Upper lobe of left lung (tissue), 6 donors: ENCODE data around the gene FAM110A. TPM values are rescaled to one million over a fixed set of nuclear protein-coding genes. Genes with fewer than 3 reads are reported as not detected.

Experiments used
- ATAC-seq, 2 donors: fragments of 200-7000 bp; cut with Tn5 transposase; one replicate each; pipeline ENCODE4 v1.9.1; 2022; ENCODE audit warnings: mild to moderate bottlenecking in 2 of 2, moderate library complexity in 2 of 2; ENCODE audit not compliant: low FRiP score in 2 of 2
- DNase-seq, 2 donors: peaks; one replicate each; pipeline ENCODE4 v3.0.0-alpha.2; 2019 to 2020
- H3K27ac ChIP-seq, 4 donors: fragments of 200-600 bp; sonication (generic); one replicate each; pipeline ENCODE4 v1.5.1; 2016 to 2019
- H3K27me3 ChIP-seq, 4 donors: fragments of 200-600 bp; sonication (generic); one replicate each; pipeline ENCODE4 v1.5.1; 2017 to 2019
- H3K36me3 ChIP-seq, 4 donors: fragments of 200-600 bp; sonication (generic); one replicate each; pipeline ENCODE4 v1.5.1; 2016 to 2019
- H3K4me1 ChIP-seq, 4 donors: fragments of 200-600 bp; sonication (generic); one replicate each; pipeline ENCODE4 v1.5.1; 2018 to 2019
- H3K4me3 ChIP-seq, 4 donors: fragments of 200-600 bp; sonication (generic); one replicate each; pipeline ENCODE4 v1.5.1; 2017 to 2019; ENCODE audit warnings: mild to moderate bottlenecking in 2 of 4, moderate library complexity in 1 of 4
- H3K9me3 ChIP-seq, 4 donors: fragments of 200-600 bp; sonication (generic); one replicate each; pipeline ENCODE4 v1.5.1; 2018 to 2019
- CTCF ChIP-seq, 6 experiments: fragments of 450-650 bp in 4 of 6; fragments of 200-600 bp in 2 of 6; sonication (generic) in 2 of 6; IDR thresholded peaks; one replicate each; pipeline ENCODE4 v1.5.1; 2016 to 2019; ENCODE audit warnings: antibody characterized with exemption in 6 of 6
- EP300 ChIP-seq, 4 donors: sonication (generic); formaldehyde crosslinking; IDR thresholded peaks; one replicate each; pipeline ENCODE4 v1.5.1; 2017; ENCODE audit warnings: antibody characterized with exemption in 4 of 4, control low read depth in 2 of 4
- POLR2A ChIP-seq, 4 donors: fragments of 450-650 bp; IDR thresholded peaks; one replicate each; pipeline ENCODE4 v1.5.1; 2016 to 2017; ENCODE audit warnings: antibody characterized with exemption in 4 of 4, mild to moderate bottlenecking in 2 of 4
- POLR2AphosphoS5 ChIP-seq, 2 donors: sonication (generic); formaldehyde crosslinking; IDR thresholded peaks; one replicate each; pipeline ENCODE4 v1.5.1; 2017; ENCODE audit warnings: antibody characterized with exemption in 2 of 2
- WGBS, 2 donors: methylation state at CpG; one replicate each; pipeline ENCODE4 v1.1.5; 2017 to 2018; 5-methylcytosine and 5-hydroxymethylcytosine counted together
- total RNA-seq, 6 donors: library from RNA; depleted of rRNA in 4 of 6; stranded (reverse); fragments of >200 nt in 4 of 6; gene quantifications; one replicate each; pipeline versions ENCODE4 v1.1.0 to v1.2.1, GENCODE V29; 2016 to 2021
- donor health status: DM: no; HTN: no; CAD: no; lungs with moderate emphysema.
- donor health status: DM: no; HTN: yes; CAD: no; lungs with severe emphysema.

Gene FAM110A
- total RNA-seq, 6 donors from 2014 or later = 13.2 to 27.9 (median 19.9) TPM

GRCh38 chr20:884983-885952 is 51.8 kb downstream of the FAM110A start:
- Histone ChIP-seq H3K27ac (no peak overlapping the region), H3K36me3 (no peaks in the 10 kb centered on the region), H3K4me3 (no peak overlapping the region), H3K9me3 (no peaks in the 10 kb centered on the region), H3K4me1 (peaks cover 0 to 8% (median 0%) of the 10 kb centered on the region in 4 donors), H3K27me3 (peaks cover 0 to 5% (median 0%) of the 10 kb centered on the region in 4 donors)
- TF ChIP-seq POLR2AphosphoS5 (IDR thresholded peaks at IDR 0.05) (no peak), EP300 (IDR thresholded peaks at IDR 0.05) (no peak), CTCF (IDR thresholded peaks at IDR 0.05) (no peak)
- WGBS, 2 donors = 18 to 28% methylated on average over 23 to 37 of the region's 41 CpGs
- DNase-seq (peak in 1 of 2 donors; percentile 89), ATAC-seq (peak in 1 of 2 donors; percentile 34)

- H3K36me3 ChIP-seq = no peaks in the 10 kb centered on the region
- no peak overlapping the region for H3K27ac ChIP-seq
- ATAC-seq (no peak), DNase-seq (no peak)
- peaks cover 0 to 5% (median 0%) of the 10 kb centered on the region in 4 donors for H3K27me3 ChIP-seq
- H3K4me1 ChIP-seq = peaks cover 0 to 11% (median 3%) of the 10 kb centered on the region in 4 donors
- H3K4me3 ChIP-seq = no peak overlapping the region
- 86 to 98% methylated on average over 2 of the region's 2 CpGs for WGBS, 2 donors
- H3K9me3 ChIP-seq = no peaks in the 10 kb centered on the region
- TF ChIP-seq EP300 (IDR thresholded peaks at IDR 0.05) (no peak), CTCF (IDR thresholded peaks at IDR 0.05) (no peak), POLR2A (IDR thresholded peaks at IDR 0.05) (no peak), POLR2AphosphoS5 (IDR thresholded peaks at IDR 0.05) (no peak)
Observed at GRCh38 chr20:887137-887536, 53.6 kb downstream of the FAM110A start.

- TF ChIP-seq POLR2A (IDR thresholded peaks at IDR 0.05) (no peak), EP300 (IDR thresholded peaks at IDR 0.05) (no peak), POLR2AphosphoS5 (IDR thresholded peaks at IDR 0.05) (no peak), CTCF (IDR thresholded peaks at IDR 0.05) (no peak)
- DNase-seq (no peak), ATAC-seq (no peak)
- Histone ChIP-seq H3K36me3 (no peaks in the 10 kb centered on the region), H3K4me1 (peaks cover 0 to 11% (median 3%) of the 10 kb centered on the region in 4 donors), H3K27ac (no peak overlapping the region), H3K27me3 (peaks cover 0 to 5% (median 0%) of the 10 kb centered on the region in 4 donors), H3K9me3 (no peaks in the 10 kb centered on the region), H3K4me3 (no peak overlapping the region)
- 69 to 94% methylated on average over 2 of the region's 2 CpGs for WGBS, 2 donors
Observed at GRCh38 chr20:888057-888456, 54.5 kb downstream of the FAM110A start.

- no peak for TF ChIP-seq POLR2AphosphoS5 (IDR thresholded peaks at IDR 0.05)
- TF ChIP-seq CTCF (IDR thresholded peaks at IDR 0.05) = no peak
- no peak for TF ChIP-seq POLR2A (IDR thresholded peaks at IDR 0.05)
- TF ChIP-seq EP300 (IDR thresholded peaks at IDR 0.05) = no peak
- Histone ChIP-seq H3K27me3 (peaks cover 0 to 5% (median 0%) of the 10 kb centered on the region in 4 donors), H3K36me3 (no peaks in the 10 kb centered on the region), H3K4me3 (no peak overlapping the region), H3K9me3 (no peaks in the 10 kb centered on the region), H3K4me1 (peaks cover 0 to 11% (median 3%) of the 10 kb centered on the region in 4 donors), H3K27ac (no peak overlapping the region)
- ATAC-seq = no peak
- WGBS, 2 donors = 64 to 66% methylated on average over 5 of the region's 5 CpGs
- no peak for DNase-seq
Observed at GRCh38 chr20:889106-889505, 55.6 kb downstream of the FAM110A start.
